OCI-M2 (cell line): ENCODE data around the gene PSMB3.
"Not testable (repeated sequence)": the region's sequence is repeated elsewhere in the genome, so short reads cannot be mapped to it uniquely, and the experiment has no call there.

ENCODE experiments used
- DNase-seq: peaks from one replicate; lab custom pipeline; 2025; ENCODE audit not compliant: unreplicated experiment; lab: John Stamatoyannopoulos, UW

The PSMB3 gene

GRCh38 chr17:38748892-38749222 lies 3.7 kb upstream of the PSMB3 start:
- DNase-seq, result no peak

GRCh38 chr17:38749223-38750043 lies 3.1 kb upstream of the PSMB3 start:
- no peak for DNase-seq

GRCh38 chr17:38750044-38750311 lies 2.6 kb upstream of the PSMB3 start:
- no peak for DNase-seq

- DNase-seq, result no peak
Measured at GRCh38 chr17:38750312-38751121, 2.0 kb upstream of the PSMB3 start.

GRCh38 chr17:38751144-38751807 lies 1.3 kb upstream of the PSMB3 start:
- DNase-seq, result no peak

GRCh38 chr17:38751808-38752307 lies 683 bp upstream of the PSMB3 start:
- DNase-seq, result peak; percentile 53

GRCh38 chr17:38753071-38753506 lies 548 bp downstream of the PSMB3 start:
- no peak for DNase-seq

GRCh38 chr17:38761612-38762011 lies 9.1 kb downstream of the PSMB3 start:
- DNase-seq, result no peak

- DNase-seq, result no peak
Measured at GRCh38 chr17:38762231-38762630, 9.7 kb downstream of the PSMB3 start.

GRCh38 chr17:38766341-38766740 lies 13.8 kb downstream of the PSMB3 start:
- DNase-seq, result no peak

GRCh38 chr17:38768417-38768816 lies 15.9 kb downstream of the PSMB3 start:
- no peak for DNase-seq

- DNase-seq, result no peak
Measured at GRCh38 chr17:38773258-38773657, 20.7 kb downstream of the PSMB3 start.

GRCh38 chr17:38777641-38778250 lies 25.2 kb downstream of the PSMB3 start:
- DNase-seq, result no peak

GRCh38 chr17:38779965-38780752 lies 27.6 kb downstream of the PSMB3 start:
- DNase-seq, result no peak

GRCh38 chr17:38783227-38783626 lies 30.7 kb downstream of the PSMB3 start:
- DNase-seq, result no peak

- DNase-seq, result no peak
Measured at GRCh38 chr17:38786372-38786771, 33.8 kb downstream of the PSMB3 start.

GRCh38 chr17:38787999-38788398 lies 35.5 kb downstream of the PSMB3 start:
- not testable (repeated sequence) for DNase-seq

GRCh38 chr17:38789185-38789584 lies 36.6 kb downstream of the PSMB3 start:
- DNase-seq, result no peak

GRCh38 chr17:38790148-38790707 lies 37.7 kb downstream of the PSMB3 start:
- DNase-seq, result not testable (repeated sequence)

GRCh38 chr17:38791162-38791561 lies 38.6 kb downstream of the PSMB3 start:
- no peak for DNase-seq
